ES-I3 (cell line): ENCODE data around the gene SLC24A1.

Source experiments
- H3K36me3 ChIP-seq: 2 replicates; pipeline ENCODE4 v1.6.1; 2013; ENCODE audit warnings: mild to moderate bottlenecking, low read length, control low read depth, moderate library complexity; ENCODE audit not compliant: insufficient read depth
- H3K4me1 ChIP-seq: 2 replicates; pipeline ENCODE4 v1.6.1; 2013; ENCODE audit warnings: mild to moderate bottlenecking, control low read depth, low read length; ENCODE audit not compliant: insufficient read depth
- H3K9ac ChIP-seq: 2 replicates; pipeline ENCODE4 v1.6.1; 2013; ENCODE audit warnings: low read depth, mild to moderate bottlenecking, low read length, moderate library complexity
- H3K9me3 ChIP-seq: 2 replicates; pipeline ENCODE4 v1.6.1; 2013; ENCODE audit warnings: mild to moderate bottlenecking, low read length, moderate library complexity; ENCODE audit not compliant: control insufficient read depth, insufficient read depth

Gene SLC24A1

DNA sequence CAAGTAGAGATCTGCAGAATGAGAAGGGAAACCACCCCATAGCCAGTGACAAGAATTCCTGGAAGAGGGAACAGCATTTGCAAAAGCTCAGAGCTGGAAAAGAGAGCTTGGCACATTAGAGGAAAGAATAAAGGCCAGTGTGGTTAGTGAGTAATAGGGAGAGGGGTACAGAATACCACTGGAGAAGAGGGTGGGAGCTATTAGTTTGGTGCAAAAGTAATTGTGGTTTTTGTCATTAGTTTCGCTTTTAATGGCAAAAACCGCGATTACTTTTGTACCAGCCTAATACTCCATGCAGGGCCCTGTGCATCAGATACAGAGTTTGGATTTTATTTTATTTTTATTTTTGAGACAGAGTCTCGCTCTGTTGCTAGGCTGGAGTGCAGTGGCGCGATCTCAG is 9.8 kb downstream of the SLC24A1 start:
- Histone ChIP-seq H3K4me1 (0 out of 2 replicates have a peak, but pooled peaks cover 4% of the 10 kb centered on the region), H3K9ac (no peak overlapping the region), H3K36me3 (no peaks in the 10 kb centered on the region), H3K9me3 (no peaks in the 10 kb centered on the region)

- Histone ChIP-seq H3K9ac (no peak overlapping the region), H3K4me1 (0 out of 2 replicates have a peak, but pooled peaks cover 4% of the 10 kb centered on the region), H3K36me3 (no peaks in the 10 kb centered on the region), H3K9me3 (no peaks in the 10 kb centered on the region)
Measured at GRCh38 chr15:65632780-65633375, 11.1 kb downstream of the SLC24A1 start.

DNA sequence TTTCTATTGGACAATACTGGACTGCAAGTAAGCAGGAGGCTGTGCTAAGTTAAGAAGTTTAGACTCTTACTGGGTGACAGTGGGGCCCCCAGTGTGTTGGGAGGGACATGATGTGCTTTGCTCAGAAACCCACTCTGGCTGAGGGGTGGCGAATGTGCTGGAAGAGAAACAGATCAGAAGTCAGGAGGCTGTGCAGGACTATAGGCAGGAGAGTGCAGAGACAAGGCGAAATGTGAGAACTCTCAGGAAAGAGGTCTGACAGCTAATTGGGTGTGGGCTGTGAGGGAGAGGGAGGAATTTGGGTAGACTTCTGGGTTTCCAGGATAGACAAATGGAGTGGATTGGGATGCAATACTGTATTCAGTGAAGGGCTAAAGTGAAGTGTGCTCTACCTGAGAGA is 12.0 kb downstream of the SLC24A1 start:
- no peaks in the 10 kb centered on the region for H3K36me3 ChIP-seq
- H3K9me3 ChIP-seq = no peaks in the 10 kb centered on the region
- no peak overlapping the region for H3K9ac ChIP-seq
- peaks cover 8% of the 10 kb centered on the region; the same call in 1 of the 2 replicates for H3K4me1 ChIP-seq

GRCh38 chr15:65634356-65634755 is 12.6 kb downstream of the SLC24A1 start:
- Histone ChIP-seq H3K4me1 (peaks cover 7% of the 10 kb centered on the region; the same call in 1 of the 2 replicates), H3K36me3 (no peaks in the 10 kb centered on the region), H3K9ac (no peak overlapping the region), H3K9me3 (no peaks in the 10 kb centered on the region)

DNA sequence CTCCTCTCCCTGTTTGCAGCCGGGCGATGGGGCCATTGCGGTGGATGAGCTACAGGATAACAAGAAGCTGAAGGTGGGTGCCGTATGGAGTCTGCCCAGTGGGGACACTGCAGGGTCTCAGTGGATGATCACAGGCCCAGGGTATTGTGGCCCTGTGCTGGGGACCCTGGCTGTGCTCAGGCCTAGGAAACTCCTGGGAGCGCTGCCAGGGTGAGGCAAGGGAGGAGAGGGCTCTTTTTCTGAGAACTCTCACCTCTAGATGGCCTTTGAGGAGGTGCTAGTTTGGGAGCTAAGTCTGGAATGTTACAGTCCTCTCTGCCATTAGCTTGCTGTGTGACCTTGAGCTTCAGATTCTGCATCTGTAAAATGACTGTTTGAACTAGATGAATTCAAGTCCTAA is 16.4 kb downstream of the SLC24A1 start:
- peaks cover 4% of the 10 kb centered on the region; the same call in 1 of the 2 replicates for H3K4me1 ChIP-seq
- H3K9me3 ChIP-seq = no peaks in the 10 kb centered on the region
- H3K36me3 ChIP-seq = no peaks in the 10 kb centered on the region
- H3K9ac ChIP-seq = no peak overlapping the region

DNA sequence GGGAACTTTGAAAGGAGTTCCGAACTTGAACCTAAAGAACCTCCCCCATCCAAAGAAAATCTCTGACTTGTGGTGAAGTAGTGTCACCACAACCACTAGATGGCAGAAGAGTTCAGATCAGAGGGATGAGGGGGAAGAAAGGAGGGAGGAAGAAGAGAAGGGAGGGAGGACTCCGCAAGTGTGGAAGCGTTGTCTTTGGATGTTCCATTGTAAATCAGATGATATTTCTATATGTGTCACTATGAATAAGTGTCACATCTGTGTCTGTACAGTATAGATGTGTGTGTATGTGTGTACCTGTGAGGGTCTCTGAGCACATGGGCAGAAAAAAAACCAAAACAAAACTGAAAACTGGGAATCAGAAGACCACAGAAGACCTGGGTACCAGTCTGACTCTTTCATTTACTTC is 16.9 kb downstream of the SLC24A1 start:
- peaks cover 4% of the 10 kb centered on the region; the same call in 1 of the 2 replicates for H3K4me1 ChIP-seq
- H3K9ac ChIP-seq = no peak overlapping the region
- no peaks in the 10 kb centered on the region for H3K9me3 ChIP-seq
- no peaks in the 10 kb centered on the region for H3K36me3 ChIP-seq

- Histone ChIP-seq H3K36me3 (no peaks in the 10 kb centered on the region), H3K9me3 (no peaks in the 10 kb centered on the region), H3K4me1 (peaks cover 4% of the 10 kb centered on the region; the same call in 1 of the 2 replicates), H3K9ac (no peak overlapping the region)
Measured at GRCh38 chr15:65639509-65639908, 17.8 kb downstream of the SLC24A1 start.

GRCh38 chr15:65641768-65642475 is 20.2 kb downstream of the SLC24A1 start:
- Histone ChIP-seq H3K9ac (no peak overlapping the region), H3K4me1 (peaks cover 4% of the 10 kb centered on the region; the same call in 1 of the 2 replicates), H3K36me3 (no peaks in the 10 kb centered on the region; the same call in 1 of the 2 replicates), H3K9me3 (no peaks in the 10 kb centered on the region)

GRCh38 chr15:65642594-65642993 is 20.9 kb downstream of the SLC24A1 start:
- Histone ChIP-seq H3K9me3 (no peaks in the 10 kb centered on the region), H3K4me1 (peaks cover 4% of the 10 kb centered on the region; the same call in 1 of the 2 replicates), H3K36me3 (no peaks in the 10 kb centered on the region; the same call in 1 of the 2 replicates), H3K9ac (no peak overlapping the region)

GRCh38 chr15:65644282-65644681 is 22.5 kb downstream of the SLC24A1 start:
- H3K36me3 ChIP-seq = no peaks in the 10 kb centered on the region; the same call in 1 of the 2 replicates
- H3K4me1 ChIP-seq = no peaks in the 10 kb centered on the region
- H3K9me3 ChIP-seq = no peaks in the 10 kb centered on the region
- H3K9ac ChIP-seq = no peak overlapping the region

GRCh38 chr15:65645392-65645791 is 23.7 kb downstream of the SLC24A1 start:
- no peak overlapping the region for H3K9ac ChIP-seq
- no peaks in the 10 kb centered on the region for H3K9me3 ChIP-seq
- H3K36me3 ChIP-seq = no peaks in the 10 kb centered on the region; the same call in 1 of the 2 replicates

DNA sequence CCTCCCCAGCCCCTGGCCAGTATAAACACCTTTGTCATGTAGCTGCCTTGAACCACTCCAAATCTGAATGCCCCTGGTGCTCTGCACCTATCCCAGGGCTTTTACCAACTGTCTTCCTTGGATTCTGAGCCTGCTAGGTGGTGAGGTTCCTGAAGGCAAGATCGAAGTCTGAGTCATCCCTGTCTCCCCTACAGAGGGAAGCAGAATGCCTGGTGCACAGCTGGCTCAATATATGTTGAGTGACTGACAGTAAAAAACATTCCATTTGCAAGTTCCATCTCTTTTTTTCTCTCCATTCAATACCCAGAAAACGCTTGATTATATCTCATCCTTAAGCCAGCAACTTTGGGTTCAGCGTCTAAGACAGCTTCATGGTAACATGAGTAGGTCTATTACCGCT is 24.7 kb downstream of the SLC24A1 start:
- no peak overlapping the region for H3K9ac ChIP-seq
- H3K9me3 ChIP-seq = no peaks in the 10 kb centered on the region
- H3K36me3 ChIP-seq = no peaks in the 10 kb centered on the region; the same call in 1 of the 2 replicates
- no peaks in the 10 kb centered on the region for H3K4me1 ChIP-seq

More at GRCh38 chr15:65645392-65645791, 23.7 kb downstream of the SLC24A1 start:
- no peaks in the 10 kb centered on the region for H3K4me1 ChIP-seq

GRCh38 chr15:65650312-65651041 is 28.7 kb downstream of the SLC24A1 start:
- H3K9me3 ChIP-seq = no peaks in the 10 kb centered on the region
- H3K36me3 ChIP-seq = no peaks in the 10 kb centered on the region; the same call in 1 of the 2 replicates
- H3K9ac ChIP-seq = no peak overlapping the region
- no peaks in the 10 kb centered on the region for H3K4me1 ChIP-seq

DNA sequence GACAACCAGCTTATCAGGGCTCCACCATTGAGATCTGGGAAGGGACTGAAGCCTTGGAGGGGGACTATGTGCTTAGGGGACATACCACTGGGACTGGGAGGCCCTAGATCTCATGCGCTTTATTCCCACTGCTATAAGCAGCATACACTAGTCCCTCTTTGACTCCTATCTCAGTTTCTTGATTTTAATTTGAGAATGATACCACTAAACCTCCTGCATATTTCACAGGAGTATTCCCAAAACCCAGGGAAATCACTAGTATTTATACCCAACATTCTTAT is 29.2 kb downstream of the SLC24A1 start:
- H3K4me1 ChIP-seq = no peaks in the 10 kb centered on the region

More for the DNA sequence above, 29.2 kb downstream of the SLC24A1 start:
- Histone ChIP-seq H3K36me3 (no peaks in the 10 kb centered on the region), H3K9me3 (no peaks in the 10 kb centered on the region), H3K9ac (no peak overlapping the region)
